Keratinocyte (primary cell): Measurements from ENCODE around the gene SKI.

ENCODE experiments used
- CTCF ChIP-seq, 3 experiments: IDR thresholded peaks in 1 of 3; conservative IDR thresholded peaks in 1 of 3; optimal IDR thresholded peaks in 1 of 3; 2 replicates in 2 of 3; 3 replicates in 1 of 3; pipeline versions ENCODE3 to v1.5.1; 2011; ENCODE audit warnings: low read length in 3 of 3, mild to moderate bottlenecking in 3 of 3, moderate library complexity in 2 of 3, control low read depth in 1 of 3, inconsistent platforms in 1 of 3; ENCODE audit not compliant: insufficient read depth in 2 of 3; ENCODE audit errors: extremely low read depth in 1 of 3
- EZH2 ChIP-seq: IDR thresholded peaks from one replicate; pipeline ENCODE4 v1.6.1; 2012; ENCODE audit warnings: inconsistent platforms, mild to moderate bottlenecking, low read length, moderate library complexity

GRCh38 chr1:2210786-2211185, 17.3 kb upstream of the SKI start:
- no peak for TF ChIP-seq CTCF (optimal IDR thresholded peaks at IDR 0.05 in 1 of 3, IDR thresholded peaks at IDR 0.05 in 1 of 3, conservative IDR thresholded peaks at IDR 0.05 in 1 of 3; ENCODE audit: extremely low read depth in 1 of 3, insufficient read depth in 2 of 3, low read length in 3 of 3)
- TF ChIP-seq EZH2 = no peak
